Femur (tissue), 1 donor: Measurements from ENCODE around the gene COLEC11.
A peak's percentile ranks its signal among the peaks of the same experiment; 100 is the strongest.
"Not testable (repeated sequence)": the region's sequence is repeated elsewhere in the genome, so short reads cannot be mapped to it uniquely, and the experiment has no call there.

ENCODE experiments used
- DNase-seq: peaks from one replicate; pipeline ENCODE4 v3.0.0-alpha.2; 2017

COLEC11 gene

GRCh38 chr2:3606370-3607201 lies 11.7 kb downstream of the COLEC11 start:
- no peak for DNase-seq

GRCh38 chr2:3608373-3609278 lies 13.7 kb downstream of the COLEC11 start:
- no peak for DNase-seq

GRCh38 chr2:3609279-3609673 lies 14.4 kb downstream of the COLEC11 start:
- not testable (repeated sequence) for DNase-seq

GRCh38 chr2:3610415-3610814 lies 15.5 kb downstream of the COLEC11 start:
- no peak for DNase-seq

GRCh38 chr2:3610881-3611505 lies 16.1 kb downstream of the COLEC11 start:
- DNase-seq, result no peak

DNA sequence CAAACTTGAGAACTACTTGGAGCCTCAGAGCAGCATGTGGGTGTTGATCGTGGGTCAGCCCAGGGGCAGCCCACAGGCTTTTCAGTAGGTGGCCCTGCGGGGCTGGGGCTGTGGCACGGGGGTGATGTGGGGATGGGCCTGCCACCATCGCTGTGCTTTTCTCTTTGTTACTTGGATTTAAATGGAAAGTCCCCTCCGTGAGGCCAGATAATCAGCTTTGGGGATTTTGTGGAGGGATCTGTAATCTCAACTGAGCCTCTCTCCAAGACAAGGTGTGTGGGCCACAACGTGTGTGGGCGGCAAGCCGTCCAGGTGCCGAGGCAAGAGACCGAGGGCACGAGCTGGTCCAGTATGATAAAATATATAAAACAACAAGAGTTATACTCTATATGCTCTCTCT lies 16.7 kb downstream of the COLEC11 start:
- no peak for DNase-seq

DNA sequence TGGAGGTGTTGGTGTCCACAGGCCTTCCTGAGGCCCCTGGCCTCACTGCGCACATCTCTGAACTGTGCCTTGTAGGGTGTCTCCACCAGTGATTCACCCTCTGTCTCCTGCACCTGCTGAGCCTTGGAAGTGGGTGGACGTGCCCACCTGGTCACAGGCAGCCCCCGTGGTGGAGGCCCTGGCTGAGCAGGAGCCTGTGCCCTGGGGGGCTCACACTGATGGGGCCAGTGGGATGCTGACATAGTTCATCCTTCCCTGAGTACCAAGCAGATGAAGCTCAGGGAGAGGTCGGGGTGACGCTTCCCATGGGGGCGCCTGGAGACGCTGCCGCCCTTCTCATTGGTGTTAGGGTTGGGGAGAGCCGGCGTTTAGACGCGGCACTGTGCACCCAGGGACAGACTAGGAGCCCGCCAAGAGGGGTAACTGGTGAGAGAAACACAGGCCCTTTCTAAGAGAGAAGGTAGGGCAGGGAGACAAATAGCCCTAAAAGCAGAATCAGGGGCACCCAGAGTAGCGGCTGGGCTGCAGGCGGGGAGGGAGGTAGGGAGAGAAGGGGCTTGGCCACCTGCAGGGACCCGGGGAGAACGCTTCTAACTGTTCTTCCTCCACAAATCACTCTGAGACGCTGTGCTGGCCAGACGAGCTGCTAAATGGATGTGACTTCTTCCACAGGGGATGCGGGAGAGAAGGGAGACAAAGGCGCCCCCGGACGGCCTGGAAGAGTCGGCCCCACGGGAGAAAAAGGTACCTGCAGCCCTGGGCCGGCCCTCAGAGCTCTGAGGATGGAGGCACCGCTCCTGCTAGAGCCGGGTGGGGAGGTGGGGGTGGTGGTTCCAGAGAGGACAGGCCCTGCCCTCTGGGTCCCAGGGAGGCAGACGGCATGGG lies 18.0 kb downstream of the COLEC11 start:
- DNase-seq, result no peak

- DNase-seq, result no peak
These were observed 18.6 kb downstream of the COLEC11 start for GRCh38 chr2:3613524-3613905.

- not testable (repeated sequence) for DNase-seq
These were observed 19.8 kb downstream of the COLEC11 start for GRCh38 chr2:3614743-3615142.

GRCh38 chr2:3615541-3616200 lies 20.8 kb downstream of the COLEC11 start:
- DNase-seq, result not testable (repeated sequence)

- DNase-seq, result not testable (repeated sequence)
These were observed 21.7 kb downstream of the COLEC11 start for GRCh38 chr2:3616435-3617197.

DNA sequence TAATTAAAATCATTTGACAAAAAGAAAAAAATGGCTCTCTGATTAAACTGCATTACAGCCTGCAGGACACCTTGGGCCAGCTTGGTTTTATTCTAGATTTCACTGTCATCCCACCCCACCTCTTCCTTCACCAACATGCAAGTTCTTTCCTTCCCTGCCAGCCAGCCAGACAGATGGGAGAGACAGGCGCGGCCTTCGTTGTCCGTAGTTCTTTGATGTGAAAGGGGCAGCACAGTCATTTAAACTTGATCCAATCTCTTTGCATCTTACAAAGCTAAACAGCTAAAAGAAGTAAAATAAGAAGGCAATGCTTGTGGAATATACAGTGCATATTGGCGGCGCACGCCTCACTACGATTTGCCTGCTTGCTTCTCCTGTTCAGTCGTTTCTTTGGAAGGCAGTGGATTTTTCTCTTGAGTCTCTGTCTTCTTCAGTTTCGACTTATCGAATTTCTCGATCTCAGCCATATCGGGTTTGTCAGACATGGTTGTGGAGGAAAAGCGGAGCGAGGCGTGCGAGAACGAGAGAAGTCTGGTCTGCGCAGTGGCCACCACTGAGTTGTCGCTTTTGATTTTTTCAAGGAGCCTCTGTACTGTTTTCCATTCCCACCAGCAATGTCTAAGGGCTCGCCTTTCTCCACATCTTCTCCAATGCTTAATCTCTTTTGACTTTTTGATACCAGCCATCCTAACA lies 22.4 kb downstream of the COLEC11 start:
- DNase-seq, result no peak

DNA sequence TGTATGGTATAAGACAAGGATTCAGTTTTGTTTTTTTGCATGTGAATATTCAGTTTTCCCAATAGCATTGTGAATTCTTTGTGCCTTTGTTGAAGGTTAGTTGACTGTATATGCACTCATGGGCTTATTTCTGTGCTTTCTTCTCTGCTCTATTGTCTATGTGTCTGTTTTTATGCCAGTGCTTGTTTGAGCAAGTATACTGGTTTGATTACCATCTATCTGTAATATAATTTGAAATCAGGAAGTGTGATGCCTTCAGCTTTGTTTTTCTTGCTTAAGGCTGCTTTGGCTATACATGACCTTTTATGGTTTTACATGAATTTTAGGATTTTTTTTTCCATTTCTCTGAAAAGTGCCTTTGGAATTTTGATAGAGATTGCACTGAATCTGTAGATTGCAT lies 23.5 kb downstream of the COLEC11 start:
- DNase-seq, result no peak

GRCh38 chr2:3619033-3619432 lies 24.1 kb downstream of the COLEC11 start:
- no peak for DNase-seq

- DNase-seq, result not testable (repeated sequence)
These were observed 24.7 kb downstream of the COLEC11 start for GRCh38 chr2:3619661-3620060.

DNA sequence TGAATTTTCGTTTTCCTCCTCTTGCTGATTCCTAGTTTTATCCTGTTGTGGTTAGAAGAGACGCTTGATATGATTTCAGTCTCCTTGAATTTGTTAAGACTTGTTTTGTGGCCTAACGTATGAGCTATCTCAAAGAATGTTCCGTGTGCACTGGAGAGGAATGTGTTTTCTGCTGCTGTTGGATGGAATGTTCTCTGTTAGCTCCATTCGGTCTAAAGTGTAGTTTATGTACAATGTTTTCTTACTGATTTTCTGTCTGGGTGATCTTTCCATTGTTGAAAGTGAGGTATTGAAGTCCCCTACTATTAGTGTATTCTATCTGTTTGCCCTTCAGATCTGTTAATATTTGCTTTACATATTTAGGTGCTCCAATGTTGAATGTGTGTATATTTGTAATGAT lies 25.9 kb downstream of the COLEC11 start:
- DNase-seq, result no peak

- no peak for DNase-seq
These were observed 28.1 kb downstream of the COLEC11 start for GRCh38 chr2:3622967-3623366.

GRCh38 chr2:3624059-3624794 lies 29.3 kb downstream of the COLEC11 start:
- no peak for DNase-seq

GRCh38 chr2:3625186-3625585 lies 30.3 kb downstream of the COLEC11 start:
- DNase-seq, result peak; percentile 6
